Measurements from ENCODE around the gene RANBP1.
A peak's percentile ranks its signal among the peaks of the same experiment; 100 is the strongest.

The RANBP1 gene

DNA sequence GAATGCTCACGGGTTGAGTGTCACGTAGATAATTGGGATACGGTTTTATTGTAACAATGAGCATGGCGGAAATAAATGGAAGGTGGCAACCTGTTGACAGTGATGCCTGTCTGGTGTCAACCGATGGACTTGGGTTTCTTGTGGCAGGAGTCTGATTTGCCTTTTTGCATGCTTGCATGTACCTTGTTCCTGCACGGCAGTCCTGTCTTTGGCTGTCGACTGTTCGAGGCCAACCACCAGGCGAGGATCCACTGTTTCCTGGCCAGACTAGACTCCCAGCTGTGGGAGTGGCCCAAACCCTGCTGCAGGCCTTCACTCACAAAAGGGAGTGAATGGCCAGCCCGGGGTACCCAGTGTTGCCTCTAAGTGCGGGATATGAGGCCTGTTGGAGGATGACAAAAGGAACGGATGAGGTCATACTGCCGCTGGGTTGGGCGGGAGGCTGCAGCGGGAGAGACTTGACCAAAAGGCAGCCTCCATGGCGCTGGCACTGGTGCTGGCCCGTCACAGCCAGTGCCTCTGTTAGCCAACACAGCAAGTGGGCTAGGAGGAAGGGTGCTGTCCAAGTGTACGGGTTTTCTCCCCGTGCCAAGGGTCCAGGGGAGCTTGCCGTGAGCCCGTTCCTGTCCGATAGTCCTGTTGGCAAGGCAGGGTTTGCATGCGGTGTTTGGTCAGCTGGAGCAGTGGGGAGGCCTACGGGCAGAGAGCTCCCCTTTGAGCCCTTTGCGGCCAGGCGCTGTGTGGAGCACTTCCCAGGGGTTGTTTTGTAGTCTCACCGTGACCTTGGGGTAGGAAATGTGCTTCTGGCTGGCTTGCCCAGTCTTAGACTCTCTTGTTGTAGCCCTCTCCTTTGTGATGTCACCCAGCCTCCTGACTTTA, 34.9 kb upstream of the RANBP1 start:
- H3K36me3 ChIP-seq (ENCODE audit: insufficient read depth, low read length), result peaks cover 17% of the 10 kb centered on the region
- H3K9ac ChIP-seq (ENCODE audit: low read depth, low read length), result peak overlapping the region; percentile 97
- peak overlapping the region; percentile 94 for H3K27ac ChIP-seq (ENCODE audit: low read depth, low read length)
- H3K27me3 ChIP-seq (ENCODE audit: insufficient read depth, low read length), result no peaks in the 10 kb centered on the region
- peak overlapping the region; percentile 97 for H3K4me3 ChIP-seq (ENCODE audit: low read length)
- no peaks in the 10 kb centered on the region for H3K9me3 ChIP-seq (ENCODE audit: insufficient read depth, low read depth, low read length)
- H3K4me1 ChIP-seq (ENCODE audit: insufficient read depth, low read length), result peaks cover 18% of the 10 kb centered on the region
- 17% methylated on average over 27 of the region's 27 CpGs for WGBS

DNA sequence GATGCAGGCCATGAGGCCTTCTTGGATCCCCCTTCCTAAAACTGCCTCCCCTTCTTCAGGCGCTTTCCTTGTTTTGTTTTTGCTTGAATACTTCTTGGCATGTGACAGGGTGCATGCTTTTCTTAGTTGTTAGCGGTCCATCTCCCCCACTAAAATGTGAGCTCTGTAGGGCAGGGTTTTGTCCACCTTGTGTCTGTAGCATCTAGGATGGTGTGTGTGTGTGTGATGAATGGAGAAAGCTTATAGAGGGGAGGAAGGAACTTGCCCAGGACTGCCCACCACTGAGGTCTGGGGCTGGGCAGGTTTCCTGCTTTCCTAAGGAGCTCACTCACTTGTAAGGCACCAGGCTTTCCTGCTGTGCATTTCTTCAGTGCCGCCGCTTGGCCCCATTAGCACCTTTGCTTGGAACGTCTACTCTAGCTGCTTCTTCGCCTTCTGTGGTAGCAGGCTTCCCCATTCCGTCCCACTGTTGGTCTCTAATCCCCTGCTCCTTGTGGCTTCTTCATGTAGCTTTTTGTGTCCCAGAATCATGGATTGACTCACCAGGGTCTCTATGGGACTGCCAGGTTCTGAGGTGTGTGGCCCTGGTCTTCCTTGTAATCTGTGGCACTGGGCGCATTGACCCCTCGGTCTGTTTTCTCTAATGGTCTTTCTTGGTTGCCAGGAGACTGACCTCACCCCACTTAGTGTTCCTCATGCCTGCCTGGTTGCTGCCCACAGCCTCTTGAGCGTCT, 32.6 kb upstream of the RANBP1 start:
- Histone ChIP-seq H3K4me1 (ENCODE audit: insufficient read depth, low read length) (peaks cover 18% of the 10 kb centered on the region), H3K9me3 (ENCODE audit: insufficient read depth, low read depth, low read length) (no peaks in the 10 kb centered on the region), H3K27me3 (ENCODE audit: insufficient read depth, low read length) (no peaks in the 10 kb centered on the region), H3K36me3 (ENCODE audit: insufficient read depth, low read length) (peaks cover 40% of the 10 kb centered on the region), H3K27ac (ENCODE audit: low read depth, low read length) (no peak overlapping the region), H3K9ac (ENCODE audit: low read depth, low read length) (peak overlapping the region; percentile 32; the same call in 1 of the 2 replicates), H3K4me3 (ENCODE audit: low read length) (no peak overlapping the region)
- WGBS, result 81% methylated on average over 10 of the region's 10 CpGs

DNA sequence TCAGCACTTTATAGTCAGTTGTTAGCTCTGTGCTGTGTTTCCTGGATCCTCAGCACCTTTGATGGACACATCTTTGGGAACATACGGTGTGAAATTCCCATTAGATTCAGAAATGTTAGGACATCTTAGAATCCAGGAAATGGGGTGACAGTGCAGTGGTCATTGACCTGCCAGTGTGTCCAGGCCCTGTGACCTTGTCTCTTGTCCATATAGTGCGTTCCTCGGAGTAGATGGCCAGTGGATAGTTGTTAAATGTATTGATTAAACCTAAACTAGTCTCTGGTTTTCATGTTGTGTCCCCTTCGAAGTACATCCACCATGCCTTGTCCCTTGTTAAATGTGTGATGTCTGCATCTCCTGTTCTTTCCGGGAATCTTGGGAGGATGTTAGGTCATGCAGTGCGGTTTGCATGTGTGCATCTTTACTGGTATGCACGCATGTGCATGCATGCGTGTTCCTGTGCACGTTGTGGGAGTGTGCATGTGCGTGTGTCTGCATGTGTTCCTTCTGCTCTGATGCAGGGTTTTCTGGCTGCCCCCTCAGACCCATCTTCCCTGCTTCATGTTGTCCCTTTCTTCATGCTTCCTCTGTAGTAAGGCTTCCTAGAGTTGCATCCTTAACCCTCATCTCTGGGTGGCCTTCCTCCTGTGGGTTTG, 31.9 kb upstream of the RANBP1 start:
- Histone ChIP-seq H3K27ac (ENCODE audit: low read depth, low read length) (no peak overlapping the region), H3K27me3 (ENCODE audit: insufficient read depth, low read length) (no peaks in the 10 kb centered on the region), H3K4me3 (ENCODE audit: low read length) (no peak overlapping the region), H3K36me3 (ENCODE audit: insufficient read depth, low read length) (peaks cover 47% of the 10 kb centered on the region), H3K9ac (ENCODE audit: low read depth, low read length) (0 out of 2 replicates have a peak overlapping the region, but pooled peaks have one; percentile 2), H3K9me3 (ENCODE audit: insufficient read depth, low read depth, low read length) (no peaks in the 10 kb centered on the region), H3K4me1 (ENCODE audit: insufficient read depth, low read length) (peaks cover 18% of the 10 kb centered on the region)
- WGBS, result 95% methylated on average over 10 of the region's 10 CpGs

DNA sequence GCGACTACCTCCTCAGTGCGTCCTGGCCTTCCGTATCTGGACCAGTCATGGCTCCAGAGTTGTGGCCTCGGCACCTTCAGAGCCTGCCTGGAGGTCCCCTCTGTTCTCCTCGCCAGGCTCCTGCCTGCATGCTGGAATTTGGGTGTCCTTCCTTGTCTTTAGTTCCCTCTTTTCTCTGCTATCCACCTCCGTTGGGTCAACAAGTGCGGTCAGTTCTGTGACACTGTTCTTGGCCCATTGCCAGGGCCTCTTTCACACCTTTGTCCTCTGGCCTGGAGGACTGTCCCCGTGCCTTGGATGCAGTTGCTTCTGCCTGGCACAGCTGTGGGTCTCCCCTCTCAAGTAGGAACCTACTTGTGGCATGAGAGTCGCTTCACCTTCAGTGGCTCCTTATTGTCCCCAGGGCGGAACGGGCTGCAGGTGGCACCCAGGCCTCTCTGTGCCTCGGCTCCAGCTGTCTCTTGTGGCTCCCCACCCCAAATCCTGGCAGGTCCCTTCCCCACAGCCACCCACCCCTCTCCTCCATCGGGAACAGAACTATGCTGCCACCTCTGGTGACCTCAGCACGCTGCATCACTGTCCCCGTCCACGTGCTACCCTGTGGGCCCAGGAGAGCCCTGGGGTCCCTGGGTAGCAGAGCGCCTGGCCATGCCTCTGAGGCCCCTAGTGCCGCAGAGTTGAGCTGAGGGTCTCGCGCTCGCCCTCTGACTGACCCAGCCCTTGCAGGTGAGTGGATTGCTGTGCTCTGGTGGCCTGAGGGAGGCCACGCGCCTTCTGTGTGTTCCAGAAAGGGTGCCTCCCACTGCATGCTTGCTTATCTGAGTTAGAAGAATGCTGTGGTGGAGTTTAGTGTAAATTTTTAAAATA, 31.1 kb upstream of the RANBP1 start:
- Histone ChIP-seq H3K9ac (ENCODE audit: low read depth, low read length) (peak overlapping the region; percentile 56), H3K36me3 (ENCODE audit: insufficient read depth, low read length) (peaks cover 55% of the 10 kb centered on the region), H3K27me3 (ENCODE audit: insufficient read depth, low read length) (no peaks in the 10 kb centered on the region), H3K9me3 (ENCODE audit: insufficient read depth, low read depth, low read length) (no peaks in the 10 kb centered on the region), H3K4me3 (ENCODE audit: low read length) (no peak overlapping the region), H3K4me1 (ENCODE audit: insufficient read depth, low read length) (peaks cover 18% of the 10 kb centered on the region), H3K27ac (ENCODE audit: low read depth, low read length) (peak overlapping the region; percentile 39; the same call in 1 of the 2 replicates)
- WGBS, result 80% methylated on average over 23 of the region's 23 CpGs

DNA sequence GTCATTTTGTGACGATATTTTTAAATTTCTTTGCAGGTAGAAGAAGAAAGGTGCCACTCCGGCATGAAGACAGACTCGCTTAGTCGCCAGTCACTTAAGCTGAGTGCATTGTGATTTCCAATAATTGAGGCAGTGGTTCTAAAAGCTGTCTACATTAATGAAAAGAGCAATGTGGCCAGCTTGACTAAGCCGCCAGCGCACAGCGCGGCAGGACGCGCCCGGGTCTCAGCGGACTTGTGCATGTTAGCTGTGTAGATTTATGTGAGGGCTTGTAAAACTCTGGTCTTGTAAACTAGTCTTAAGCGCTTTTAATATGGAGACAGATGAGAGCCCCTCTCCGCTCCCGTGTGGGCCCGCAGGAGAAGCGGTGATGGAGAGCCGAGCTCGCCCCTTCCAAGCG, 30.3 kb upstream of the RANBP1 start:
- Histone ChIP-seq H3K4me1 (ENCODE audit: insufficient read depth, low read length) (peaks cover 18% of the 10 kb centered on the region), H3K27ac (ENCODE audit: low read depth, low read length) (no peak overlapping the region), H3K36me3 (ENCODE audit: insufficient read depth, low read length) (peaks cover 64% of the 10 kb centered on the region), H3K4me3 (ENCODE audit: low read length) (no peak overlapping the region), H3K9me3 (ENCODE audit: insufficient read depth, low read depth, low read length) (no peaks in the 10 kb centered on the region), H3K27me3 (ENCODE audit: insufficient read depth, low read length) (no peaks in the 10 kb centered on the region), H3K9ac (ENCODE audit: low read depth, low read length) (no peak overlapping the region; the same call in 1 of the 2 replicates)
- WGBS, result 96% methylated on average over 20 of the region's 20 CpGs

DNA sequence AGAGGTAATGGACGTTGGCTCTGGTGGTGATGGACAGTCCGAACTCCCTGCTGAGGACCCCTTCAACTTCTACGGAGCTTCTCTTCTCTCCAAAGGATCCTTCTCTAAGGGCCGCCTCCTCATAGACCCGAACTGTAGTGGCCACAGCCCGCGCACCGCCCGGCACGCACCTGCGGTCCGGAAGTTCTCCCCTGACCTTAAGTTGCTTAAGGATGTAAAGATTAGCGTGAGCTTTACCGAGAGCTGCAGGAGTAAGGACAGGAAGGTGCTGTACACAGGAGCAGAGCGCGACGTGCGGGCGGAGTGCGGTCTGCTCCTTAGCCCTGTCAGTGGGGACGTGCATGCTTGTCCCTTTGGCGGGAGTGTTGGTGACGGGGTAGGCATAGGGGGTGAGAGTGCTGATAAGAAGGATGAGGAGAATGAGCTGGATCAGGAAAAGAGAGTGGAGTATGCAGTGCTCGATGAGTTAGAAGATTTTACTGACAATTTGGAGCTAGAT, 29.8 kb upstream of the RANBP1 start:
- no peaks in the 10 kb centered on the region for H3K9me3 ChIP-seq (ENCODE audit: insufficient read depth, low read depth, low read length)
- WGBS, result 97% methylated on average over 24 of the region's 24 CpGs
- H3K36me3 ChIP-seq (ENCODE audit: insufficient read depth, low read length), result peaks cover 69% of the 10 kb centered on the region

DNA sequence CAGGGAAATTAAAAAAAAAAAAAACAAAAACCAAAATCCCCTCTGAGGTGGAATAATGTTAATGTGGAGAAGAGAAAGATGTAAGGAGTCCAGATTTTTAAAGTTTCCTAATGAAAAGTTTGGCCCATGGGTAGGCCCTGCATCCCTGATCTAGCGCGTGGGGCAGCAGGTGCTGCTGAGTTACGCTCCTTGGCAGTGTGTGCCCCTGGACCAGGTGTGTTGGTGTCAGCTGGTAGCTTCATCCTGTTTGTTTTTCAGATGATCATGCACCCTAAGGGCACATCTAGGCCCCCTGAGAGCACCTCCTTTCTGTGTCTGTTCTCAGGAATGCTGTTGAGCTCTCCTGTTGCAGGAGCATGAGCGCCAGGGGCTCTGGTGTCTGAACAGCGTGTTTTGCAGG, 29.1 kb upstream of the RANBP1 start:
- Histone ChIP-seq H3K27me3 (ENCODE audit: insufficient read depth, low read length) (no peaks in the 10 kb centered on the region), H3K36me3 (ENCODE audit: insufficient read depth, low read length) (peaks cover 70% of the 10 kb centered on the region), H3K9ac (ENCODE audit: low read depth, low read length) (no peak overlapping the region), H3K27ac (ENCODE audit: low read depth, low read length) (no peak overlapping the region), H3K4me3 (ENCODE audit: low read length) (no peak overlapping the region), H3K9me3 (ENCODE audit: insufficient read depth, low read depth, low read length) (no peaks in the 10 kb centered on the region), H3K4me1 (ENCODE audit: insufficient read depth, low read length) (peaks cover 12% of the 10 kb centered on the region)
- 97% methylated on average over 5 of the region's 5 CpGs for WGBS

More for the DNA sequence above, 29.8 kb upstream of the RANBP1 start:
- H3K4me1 ChIP-seq (ENCODE audit: insufficient read depth, low read length), result peaks cover 18% of the 10 kb centered on the region
- no peaks in the 10 kb centered on the region for H3K27me3 ChIP-seq (ENCODE audit: insufficient read depth, low read length)
- no peak overlapping the region for H3K27ac ChIP-seq (ENCODE audit: low read depth, low read length)
- H3K9ac ChIP-seq (ENCODE audit: low read depth, low read length), result no peak overlapping the region
- no peak overlapping the region for H3K4me3 ChIP-seq (ENCODE audit: low read length)

DNA sequence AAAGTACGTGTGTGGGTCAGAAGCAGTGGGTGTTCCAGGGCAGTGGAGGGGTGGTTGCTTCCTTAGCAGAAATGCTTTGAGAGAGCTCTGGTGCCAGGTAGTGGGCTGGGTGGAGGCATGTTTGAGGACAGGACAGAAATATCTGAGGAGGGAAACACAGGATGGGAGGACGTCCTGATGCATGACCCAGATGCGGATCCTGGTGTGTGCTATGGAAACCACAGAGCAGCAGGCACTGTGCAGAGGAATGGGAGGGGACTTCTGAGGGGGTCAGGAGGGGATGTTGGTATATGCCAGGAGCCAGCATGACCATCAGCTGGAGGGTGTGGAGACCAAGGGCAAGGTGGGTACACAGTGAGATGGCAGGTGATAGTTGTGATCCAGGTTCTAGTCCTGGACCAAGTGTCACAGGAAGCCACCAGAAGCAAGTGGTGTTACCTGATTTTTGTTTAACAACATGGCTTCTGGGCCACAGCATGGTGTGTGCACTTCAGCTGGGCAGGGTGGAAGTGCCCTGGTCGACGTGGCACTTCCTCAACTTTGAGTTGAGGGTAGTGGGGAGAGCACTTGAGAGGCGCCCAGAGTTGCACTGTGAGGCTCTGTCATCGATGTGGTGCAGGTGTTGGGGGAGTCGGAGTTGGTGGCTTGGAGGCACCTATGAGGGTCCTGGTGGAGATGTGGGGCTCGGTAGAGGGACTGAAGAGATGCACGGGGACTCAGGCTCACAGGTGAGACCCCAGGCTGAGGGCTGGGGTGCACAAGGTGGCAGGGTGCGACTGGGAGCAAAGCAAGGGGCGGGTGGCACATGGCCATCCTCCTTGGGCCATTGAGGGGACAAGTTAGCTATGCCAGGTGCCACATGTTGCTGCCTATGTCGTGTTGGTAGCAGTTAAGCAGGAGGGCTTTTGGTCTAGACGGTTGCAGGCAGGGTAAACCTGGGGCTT, 28.3 kb upstream of the RANBP1 start:
- Histone ChIP-seq H3K27ac (ENCODE audit: low read depth, low read length) (no peak overlapping the region), H3K4me1 (ENCODE audit: insufficient read depth, low read length) (peaks cover 8% of the 10 kb centered on the region), H3K9ac (ENCODE audit: low read depth, low read length) (no peak overlapping the region), H3K4me3 (ENCODE audit: low read length) (no peak overlapping the region), H3K27me3 (ENCODE audit: insufficient read depth, low read length) (no peaks in the 10 kb centered on the region), H3K9me3 (ENCODE audit: insufficient read depth, low read depth, low read length) (no peaks in the 10 kb centered on the region), H3K36me3 (ENCODE audit: insufficient read depth, low read length) (peaks cover 77% of the 10 kb centered on the region)
- WGBS, result 92% methylated on average over 14 of the region's 14 CpGs

DNA sequence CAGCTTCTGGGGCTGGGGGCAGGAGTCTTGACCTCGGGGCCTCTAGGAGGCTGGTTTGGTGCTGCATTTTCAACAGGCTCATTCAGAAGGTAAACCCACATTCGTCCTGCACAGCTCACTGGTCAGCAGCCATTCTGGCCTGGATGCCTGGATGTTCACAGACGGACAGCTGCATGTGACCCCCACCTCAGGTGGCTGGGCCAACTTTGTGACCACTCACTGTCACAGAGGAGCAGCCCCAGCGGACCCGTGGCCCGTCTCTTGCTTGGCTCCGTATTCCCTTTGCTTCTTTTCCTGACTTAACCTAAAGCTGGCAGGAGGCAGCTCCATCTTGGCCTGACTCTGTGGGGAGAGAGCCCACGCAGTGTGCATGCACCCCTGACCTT, 27.6 kb upstream of the RANBP1 start:
- Histone ChIP-seq H3K4me3 (ENCODE audit: low read length) (no peak overlapping the region), H3K36me3 (ENCODE audit: insufficient read depth, low read length) (peaks cover 80% of the 10 kb centered on the region), H3K9ac (ENCODE audit: low read depth, low read length) (no peak overlapping the region), H3K27ac (ENCODE audit: low read depth, low read length) (no peak overlapping the region), H3K9me3 (ENCODE audit: insufficient read depth, low read depth, low read length) (no peaks in the 10 kb centered on the region), H3K27me3 (ENCODE audit: insufficient read depth, low read length) (no peaks in the 10 kb centered on the region), H3K4me1 (ENCODE audit: insufficient read depth, low read length) (peaks cover 4% of the 10 kb centered on the region)
- 93% methylated on average over 8 of the region's 8 CpGs for WGBS

Data from HUES64 (cell line).